GM13976 (cell line): ENCODE measurements around the gene DTYMK.

Source experiments
- DNase-seq: peaks from one replicate; pipeline ENCODE4 v3.0.0; 2012; ENCODE audit warnings: low spot score
- in situ Hi-C: fragments of 300-500 bp; cut with MboI; formaldehyde crosslinking; loops from one replicate; pipeline ENCODE4 v1.12.0; 2022; ENCODE audit warnings: low sequenced_read_pairs, mixed read lengths, inconsistent platforms; ENCODE audit not compliant: unreplicated experiment
- TF ChIP-seq, protein P1 (sequence below): IDR thresholded peaks from 2 replicates; pipeline ENCODE4 v1.5.1; 2012; ENCODE audit warnings: borderline replicate concordance, mild to moderate bottlenecking; ENCODE audit not compliant: insufficient read depth; ENCODE audit errors: extremely low read depth, missing control alignments, control extremely low read depth

Gene DTYMK

DNA sequence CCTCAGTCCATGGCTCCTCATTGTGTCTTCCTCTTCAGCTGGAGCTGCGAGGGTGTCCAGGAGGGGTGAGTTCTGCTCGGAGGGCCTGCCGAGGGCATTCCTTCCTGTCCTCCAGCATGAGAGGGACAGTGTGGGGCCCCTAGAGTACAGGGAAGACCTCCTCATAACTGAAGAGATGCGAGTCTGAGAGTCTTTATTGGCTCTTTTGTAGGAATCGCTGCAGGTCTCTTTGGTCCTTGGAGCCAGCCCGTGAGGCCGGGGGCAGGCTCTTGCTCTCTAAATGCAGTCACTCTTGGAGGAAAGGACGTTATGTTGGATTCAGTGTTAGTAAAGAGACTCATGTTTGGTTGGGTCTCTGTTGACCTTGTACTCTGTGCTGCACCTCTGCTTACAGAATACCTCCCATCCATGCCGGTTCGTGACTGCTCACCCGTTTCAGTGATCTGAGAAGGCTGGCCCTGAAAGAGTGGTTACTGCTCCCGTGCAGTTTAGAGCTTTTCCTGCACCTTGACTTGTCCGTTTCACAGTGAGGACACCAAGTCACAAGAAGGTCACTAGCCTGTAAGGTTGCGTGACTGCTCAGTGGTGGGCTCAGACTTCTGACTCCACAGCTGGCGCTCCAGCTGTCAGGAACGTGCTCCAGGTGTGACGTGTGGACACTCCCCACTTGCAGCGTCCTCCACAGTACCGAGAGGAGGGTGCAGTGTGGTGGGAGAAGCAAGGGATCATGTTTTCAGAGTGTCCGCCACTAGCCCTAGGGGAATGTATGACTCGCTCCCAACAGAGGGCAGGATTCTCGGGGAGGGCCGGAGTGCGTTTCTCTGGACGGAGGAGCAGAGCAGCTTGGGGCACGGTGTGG is 41.3 kb downstream of the DTYMK start:
- in situ Hi-C loops = no loop called here
- TF ChIP-seq, protein P1, sequence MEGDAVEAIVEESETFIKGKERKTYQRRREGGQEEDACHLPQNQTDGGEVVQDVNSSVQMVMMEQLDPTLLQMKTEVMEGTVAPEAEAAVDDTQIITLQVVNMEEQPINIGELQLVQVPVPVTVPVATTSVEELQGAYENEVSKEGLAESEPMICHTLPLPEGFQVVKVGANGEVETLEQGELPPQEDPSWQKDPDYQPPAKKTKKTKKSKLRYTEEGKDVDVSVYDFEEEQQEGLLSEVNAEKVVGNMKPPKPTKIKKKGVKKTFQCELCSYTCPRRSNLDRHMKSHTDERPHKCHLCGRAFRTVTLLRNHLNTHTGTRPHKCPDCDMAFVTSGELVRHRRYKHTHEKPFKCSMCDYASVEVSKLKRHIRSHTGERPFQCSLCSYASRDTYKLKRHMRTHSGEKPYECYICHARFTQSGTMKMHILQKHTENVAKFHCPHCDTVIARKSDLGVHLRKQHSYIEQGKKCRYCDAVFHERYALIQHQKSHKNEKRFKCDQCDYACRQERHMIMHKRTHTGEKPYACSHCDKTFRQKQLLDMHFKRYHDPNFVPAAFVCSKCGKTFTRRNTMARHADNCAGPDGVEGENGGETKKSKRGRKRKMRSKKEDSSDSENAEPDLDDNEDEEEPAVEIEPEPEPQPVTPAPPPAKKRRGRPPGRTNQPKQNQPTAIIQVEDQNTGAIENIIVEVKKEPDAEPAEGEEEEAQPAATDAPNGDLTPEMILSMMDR = no peak
- no peak for DNase-seq

DNA sequence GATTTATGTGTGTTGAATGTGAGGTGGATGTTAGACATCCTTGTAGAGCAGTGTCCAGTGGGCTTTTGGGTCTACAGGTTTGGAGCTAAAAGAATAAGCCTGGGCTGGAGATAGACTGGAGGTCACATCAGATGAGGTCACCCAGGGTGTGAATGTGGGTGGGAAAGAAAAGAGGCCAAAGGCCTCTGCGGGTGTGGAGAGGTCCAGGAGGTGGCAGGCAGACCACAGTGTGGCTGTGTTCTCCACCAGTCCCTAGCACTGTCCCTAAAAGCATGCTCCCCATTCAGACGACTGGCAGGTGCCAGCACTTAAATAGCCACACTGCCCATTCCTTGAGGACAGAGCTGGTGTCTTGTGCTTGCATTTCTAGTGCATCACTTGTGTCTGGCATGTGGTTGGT is 45.0 kb downstream of the DTYMK start:
- TF ChIP-seq, protein P1 = no peak
- in situ Hi-C loops = no loop called here
- no peak for DNase-seq

DNA sequence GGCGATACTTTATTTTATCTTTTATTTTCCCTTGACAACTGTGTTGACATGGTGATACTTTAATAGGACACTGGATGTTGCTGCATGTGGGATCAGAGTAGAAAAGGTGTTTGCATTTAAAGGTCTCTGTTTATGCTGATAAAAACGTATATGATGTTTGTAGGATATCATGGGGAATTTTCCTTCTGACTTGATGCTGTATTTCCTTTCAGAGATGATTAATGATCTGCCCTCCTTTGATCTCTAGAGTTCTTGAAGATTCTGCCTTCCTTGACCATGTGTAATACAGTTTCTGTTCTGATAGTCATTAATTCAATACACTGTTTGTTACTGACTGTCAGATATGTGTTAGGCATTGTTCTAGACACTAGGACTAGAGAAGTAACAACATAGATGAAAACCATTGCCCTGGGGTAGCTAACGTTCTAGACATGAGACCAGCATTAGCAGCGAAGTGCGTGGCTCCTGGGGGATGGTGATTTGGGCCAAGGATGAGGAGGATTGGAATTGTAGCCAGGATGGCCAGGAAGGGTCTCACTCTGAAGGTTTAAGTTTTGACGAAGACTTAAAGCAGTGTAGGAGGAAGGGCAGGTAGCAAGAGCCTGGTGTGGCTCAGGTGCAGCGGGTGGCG is 46.3 kb downstream of the DTYMK start:
- TF ChIP-seq, protein P1 = no peak
- in situ Hi-C loops = no loop called here

DNA sequence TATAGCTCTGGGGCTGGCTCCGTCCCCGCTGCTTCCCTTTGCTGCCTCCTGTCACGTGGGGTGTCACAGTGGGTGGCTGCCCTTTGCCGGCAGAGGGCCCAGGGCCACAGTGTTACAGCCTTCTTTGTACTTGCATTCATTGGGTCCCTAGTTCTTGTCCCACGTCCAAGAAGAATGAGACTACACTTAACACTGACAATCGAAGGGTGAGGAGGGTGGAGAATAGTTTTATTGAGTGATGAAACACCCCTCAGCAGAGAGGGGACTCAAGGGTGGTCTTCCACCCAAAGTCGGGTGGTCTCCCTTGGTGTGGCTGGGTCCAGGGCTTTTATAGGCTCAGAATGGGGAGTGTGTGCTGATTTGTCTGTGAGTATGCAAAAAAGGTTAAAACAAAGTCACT is 47.2 kb downstream of the DTYMK start:
- DNase-seq = no peak
- in situ Hi-C loops = no loop called here

More for the DNA sequence above, 46.3 kb downstream of the DTYMK start:
- no peak for DNase-seq

DNA sequence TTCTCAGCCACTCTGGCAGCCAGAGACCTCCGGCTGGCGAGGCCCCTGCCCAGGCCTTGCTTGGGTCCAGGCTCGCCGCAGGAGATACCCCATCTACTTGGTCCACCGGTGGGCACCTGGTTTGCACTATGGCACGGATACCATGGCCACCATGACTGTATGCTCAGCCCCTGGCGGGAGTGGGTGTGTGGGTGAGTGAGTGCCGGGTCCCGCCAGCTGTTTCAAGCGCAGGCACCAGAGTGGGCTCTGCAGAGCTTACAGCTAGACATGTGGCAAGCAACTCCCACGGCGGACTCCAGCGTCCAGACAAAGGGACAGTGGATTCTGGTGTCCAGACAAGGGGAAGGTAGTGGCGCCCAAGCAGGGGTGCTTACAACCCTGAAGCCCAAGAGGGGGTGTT is 47.7 kb downstream of the DTYMK start:
- in situ Hi-C loops = no loop called here
- no peak for DNase-seq
- TF ChIP-seq, protein P1 = no peak

More for the DNA sequence above, 47.2 kb downstream of the DTYMK start:
- TF ChIP-seq, protein P1 = no peak

DNA sequence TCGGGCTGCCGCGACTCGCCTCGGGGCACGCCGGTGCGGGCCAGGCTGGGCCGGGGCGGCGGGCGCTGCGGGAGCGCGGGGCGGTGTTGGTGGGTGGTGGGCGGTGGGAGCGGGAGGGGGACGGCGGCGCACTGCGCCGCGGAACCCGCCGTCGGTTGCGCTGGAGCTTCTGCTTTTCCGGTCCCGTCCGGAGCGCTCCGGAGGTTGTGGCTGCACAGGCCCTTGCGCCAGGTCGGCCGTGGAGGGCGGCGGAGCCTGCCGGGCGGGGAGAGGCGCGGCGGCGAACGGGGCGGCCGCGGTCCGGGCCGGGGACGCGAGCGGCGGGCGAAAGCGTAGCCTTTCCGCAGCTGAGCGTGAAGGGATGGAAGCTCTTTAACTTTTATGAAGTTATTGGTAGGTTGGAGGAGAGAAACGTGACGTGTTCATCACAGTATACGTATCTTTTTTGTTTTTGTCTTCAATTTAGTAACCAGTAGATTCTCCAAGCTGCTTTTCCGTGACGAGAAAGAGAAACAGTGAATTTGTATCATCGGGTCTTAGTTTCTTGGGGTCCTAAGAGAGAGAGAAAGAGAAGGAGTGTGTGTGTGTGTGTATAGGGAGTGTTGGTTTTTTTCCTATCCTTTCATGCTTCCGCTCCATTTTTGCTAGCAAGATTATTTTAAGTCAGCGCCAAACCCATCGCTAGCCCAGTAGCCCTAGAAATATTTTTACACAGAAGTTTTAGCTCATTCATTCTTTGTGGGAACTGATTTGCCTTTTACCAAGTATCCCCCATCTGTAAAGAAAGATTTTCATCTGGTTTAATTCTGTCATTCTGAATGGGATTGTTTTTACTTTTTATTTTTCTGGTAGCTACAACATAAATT is 48.6 kb downstream of the DTYMK start:
- TF ChIP-seq, protein P1 = no peak
- peak; percentile 73 for DNase-seq
- in situ Hi-C loops = no loop called here
